Measurements from ENCODE around the gene NPHP4.

Gene NPHP4

GRCh38 chr1:5888606-5889211 is 103.5 kb downstream of the NPHP4 start:
- no peak for DNase-seq

- no peak for DNase-seq
Measured at GRCh38 chr1:5887971-5888361, 104.3 kb downstream of the NPHP4 start.

GRCh38 chr1:5887349-5887970 is 104.8 kb downstream of the NPHP4 start:
- no peak for DNase-seq

- DNase-seq = no peak
Measured at GRCh38 chr1:5886541-5887348, 105.5 kb downstream of the NPHP4 start.

GRCh38 chr1:5886140-5886483 is 106.1 kb downstream of the NPHP4 start:
- DNase-seq = no peak

- no peak for DNase-seq
Measured at GRCh38 chr1:5885471-5886139, 106.6 kb downstream of the NPHP4 start.

- no peak for DNase-seq
Measured at GRCh38 chr1:5884110-5884509, 108.1 kb downstream of the NPHP4 start.

GRCh38 chr1:5883129-5884048 is 108.8 kb downstream of the NPHP4 start:
- DNase-seq = no peak

GRCh38 chr1:5882367-5883128 is 109.7 kb downstream of the NPHP4 start:
- no peak for DNase-seq

GRCh38 chr1:5881526-5882222 is 110.6 kb downstream of the NPHP4 start:
- no peak for DNase-seq

- DNase-seq = no peak
Measured at GRCh38 chr1:5880630-5881405, 111.4 kb downstream of the NPHP4 start.

GRCh38 chr1:5879421-5879820 is 112.8 kb downstream of the NPHP4 start:
- DNase-seq = no peak

- DNase-seq = no peak
Measured at GRCh38 chr1:5878971-5879370, 113.3 kb downstream of the NPHP4 start.

- DNase-seq = no peak
Measured at GRCh38 chr1:5877683-5878530, 114.3 kb downstream of the NPHP4 start.

- no peak for DNase-seq
Measured at GRCh38 chr1:5877001-5877400, 115.2 kb downstream of the NPHP4 start.

GRCh38 chr1:5876094-5876650 is 116.1 kb downstream of the NPHP4 start:
- no peak for DNase-seq

- DNase-seq = no peak
Measured at GRCh38 chr1:5875345-5875910, 116.8 kb downstream of the NPHP4 start.

- DNase-seq = no peak
Measured at GRCh38 chr1:5874416-5875110, 117.7 kb downstream of the NPHP4 start.
